Type B pancreatic cell (in vitro differentiated cells): ENCODE results near the gene AOC1. TPM values are rescaled to one million over a fixed set of nuclear protein-coding genes. Genes with fewer than 3 reads are reported as not detected.

Experiments
- DNase-seq: peaks from one replicate; pipeline ENCODE4 v3.0.0; 2021; ENCODE audit warnings: mixed read lengths; ENCODE audit not compliant: unreplicated experiment; ENCODE audit errors: extremely low spot score
- H3K27ac Mint-ChIP-seq: 2 replicates; pipeline ENCODE4 v1.8.0; 2021; ENCODE audit warnings: mild to moderate bottlenecking, mixed read lengths
- H3K27me3 Mint-ChIP-seq: 2 replicates; pipeline ENCODE4 v1.8.0; 2021; ENCODE audit warnings: mixed read lengths
- H3K36me3 Mint-ChIP-seq: 2 replicates; pipeline ENCODE4 v1.8.0; 2021; ENCODE audit warnings: mixed read lengths
- H3K4me1 Mint-ChIP-seq: one replicate; pipeline ENCODE4 v1.8.0; 2021; ENCODE audit warnings: mixed read lengths; ENCODE audit not compliant: unreplicated experiment
- H3K4me3 Mint-ChIP-seq: 2 replicates; pipeline ENCODE4 v1.8.0; 2021; ENCODE audit warnings: mild to moderate bottlenecking, mixed read lengths
- H3K9me3 Mint-ChIP-seq: 2 replicates; pipeline ENCODE4 v1.8.0; 2021; ENCODE audit warnings: mixed read lengths
- total RNA-seq: library from RNA; stranded (reverse); gene quantifications from 2 replicates; pipeline ENCODE4 v1.2.1, GENCODE V29; 2021; ENCODE audit warnings: low replicate concordance
- TF ChIP-seq, protein P1 (sequence below): fragments of 200-600 bp; sonication (generic); conservative IDR thresholded peaks from 2 replicates; pipeline ENCODE4 v1.5.0; 2021; ENCODE audit warnings: antibody characterized with exemption, mild to moderate bottlenecking

Gene AOC1
- total RNA-seq, 1 donor from 2014 or later: 21.4 TPM

DNA sequence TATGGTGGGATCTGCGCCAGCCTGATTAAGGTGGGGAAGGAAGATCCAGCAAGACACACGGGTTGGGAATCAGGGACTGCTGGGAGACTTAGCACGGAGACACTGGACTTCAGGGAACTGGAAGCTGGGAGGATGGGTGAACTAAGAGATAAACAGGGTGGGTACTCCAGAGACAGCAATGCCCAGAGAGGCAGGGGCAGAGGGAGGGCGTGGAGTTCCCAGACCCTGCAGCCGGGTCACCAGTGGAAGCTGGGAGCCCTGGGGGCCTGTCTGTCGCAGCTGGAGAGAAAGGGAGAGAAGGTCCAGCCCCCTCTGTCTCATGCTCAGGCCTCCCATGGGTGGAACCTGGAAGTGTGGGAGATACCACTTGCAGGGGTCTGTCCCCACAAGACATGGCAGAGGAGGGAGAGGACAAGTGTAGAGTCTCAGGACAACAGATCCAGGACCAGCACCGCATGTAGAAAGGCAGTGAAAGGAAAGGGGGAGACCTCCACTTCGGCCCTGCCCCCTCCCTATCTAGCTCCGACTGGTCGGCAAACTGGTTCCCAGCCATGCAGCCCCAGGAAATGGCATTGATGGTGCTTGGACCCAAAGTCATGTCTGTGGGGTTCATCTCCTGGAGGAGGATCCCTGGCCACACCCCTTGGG lies 44.4 kb downstream of the AOC1 start:
- peaks cover 20% of the 10 kb centered on the region for H3K4me1 Mint-ChIP-seq
- no peak for DNase-seq
- H3K27me3 Mint-ChIP-seq: peaks cover 45% of the 10 kb centered on the region
- TF ChIP-seq, protein P1, sequence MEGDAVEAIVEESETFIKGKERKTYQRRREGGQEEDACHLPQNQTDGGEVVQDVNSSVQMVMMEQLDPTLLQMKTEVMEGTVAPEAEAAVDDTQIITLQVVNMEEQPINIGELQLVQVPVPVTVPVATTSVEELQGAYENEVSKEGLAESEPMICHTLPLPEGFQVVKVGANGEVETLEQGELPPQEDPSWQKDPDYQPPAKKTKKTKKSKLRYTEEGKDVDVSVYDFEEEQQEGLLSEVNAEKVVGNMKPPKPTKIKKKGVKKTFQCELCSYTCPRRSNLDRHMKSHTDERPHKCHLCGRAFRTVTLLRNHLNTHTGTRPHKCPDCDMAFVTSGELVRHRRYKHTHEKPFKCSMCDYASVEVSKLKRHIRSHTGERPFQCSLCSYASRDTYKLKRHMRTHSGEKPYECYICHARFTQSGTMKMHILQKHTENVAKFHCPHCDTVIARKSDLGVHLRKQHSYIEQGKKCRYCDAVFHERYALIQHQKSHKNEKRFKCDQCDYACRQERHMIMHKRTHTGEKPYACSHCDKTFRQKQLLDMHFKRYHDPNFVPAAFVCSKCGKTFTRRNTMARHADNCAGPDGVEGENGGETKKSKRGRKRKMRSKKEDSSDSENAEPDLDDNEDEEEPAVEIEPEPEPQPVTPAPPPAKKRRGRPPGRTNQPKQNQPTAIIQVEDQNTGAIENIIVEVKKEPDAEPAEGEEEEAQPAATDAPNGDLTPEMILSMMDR: no peak
- no peak overlapping the region for H3K4me3 Mint-ChIP-seq
- H3K36me3 Mint-ChIP-seq: peaks cover 4% of the 10 kb centered on the region
- peaks cover 5% of the 10 kb centered on the region for H3K9me3 Mint-ChIP-seq
- H3K27ac Mint-ChIP-seq: no peak overlapping the region

DNA sequence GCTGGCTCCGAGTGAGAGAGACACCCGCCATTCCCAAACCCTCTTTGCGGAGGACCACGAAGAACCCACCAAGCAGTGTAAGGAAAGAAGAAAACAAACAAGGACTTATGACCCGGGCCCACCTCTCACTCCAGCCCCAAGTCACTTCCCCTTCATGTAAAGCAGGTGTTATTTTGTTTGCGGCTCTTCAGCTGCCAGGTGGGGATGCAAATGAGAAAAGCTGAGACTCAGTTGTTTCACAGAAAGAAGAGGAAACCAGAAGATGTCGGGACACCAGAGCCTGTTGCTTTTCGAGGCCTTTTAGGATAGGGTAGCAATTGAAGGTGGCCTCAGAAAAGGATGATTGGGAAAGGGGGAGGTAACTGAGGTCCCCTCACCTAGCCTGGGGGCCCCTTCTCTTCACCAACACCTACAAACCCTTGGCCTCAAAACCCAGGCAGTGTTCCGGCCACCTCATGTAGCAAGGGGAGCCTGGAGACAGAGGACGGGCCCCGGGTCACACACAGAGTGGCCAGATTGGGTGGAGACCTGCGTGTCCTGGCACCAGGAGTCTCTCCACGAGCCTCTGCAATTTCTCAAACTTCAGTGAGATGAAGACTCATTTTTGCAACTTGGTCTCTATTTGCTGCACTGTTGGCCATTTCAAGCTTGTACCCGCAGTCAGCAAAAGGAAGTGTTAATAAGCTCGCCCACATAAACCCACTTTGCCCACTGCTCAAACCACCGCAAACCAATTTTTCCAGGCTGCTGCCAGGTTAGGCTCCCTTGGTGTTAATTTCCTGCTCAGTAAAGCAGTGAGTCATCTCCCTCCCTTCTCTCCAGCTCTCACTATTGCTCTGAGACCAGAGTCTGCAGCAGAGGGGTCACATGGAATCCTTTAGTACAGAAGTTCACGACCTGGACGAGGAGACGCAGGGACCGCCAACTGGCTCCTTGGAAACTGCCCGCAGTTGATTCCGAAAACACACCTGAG lies 45.5 kb downstream of the AOC1 start:
- Mint-ChIP-seq H3K36me3 (peaks cover 4% of the 10 kb centered on the region), H3K27ac (peak overlapping the region; percentile 58), H3K4me3 (no peak overlapping the region), H3K27me3 (peaks cover 45% of the 10 kb centered on the region), H3K9me3 (peaks cover 5% of the 10 kb centered on the region), H3K4me1 (peaks cover 26% of the 10 kb centered on the region)
- DNase-seq: no peak
- TF ChIP-seq, protein P1: no peak

DNA sequence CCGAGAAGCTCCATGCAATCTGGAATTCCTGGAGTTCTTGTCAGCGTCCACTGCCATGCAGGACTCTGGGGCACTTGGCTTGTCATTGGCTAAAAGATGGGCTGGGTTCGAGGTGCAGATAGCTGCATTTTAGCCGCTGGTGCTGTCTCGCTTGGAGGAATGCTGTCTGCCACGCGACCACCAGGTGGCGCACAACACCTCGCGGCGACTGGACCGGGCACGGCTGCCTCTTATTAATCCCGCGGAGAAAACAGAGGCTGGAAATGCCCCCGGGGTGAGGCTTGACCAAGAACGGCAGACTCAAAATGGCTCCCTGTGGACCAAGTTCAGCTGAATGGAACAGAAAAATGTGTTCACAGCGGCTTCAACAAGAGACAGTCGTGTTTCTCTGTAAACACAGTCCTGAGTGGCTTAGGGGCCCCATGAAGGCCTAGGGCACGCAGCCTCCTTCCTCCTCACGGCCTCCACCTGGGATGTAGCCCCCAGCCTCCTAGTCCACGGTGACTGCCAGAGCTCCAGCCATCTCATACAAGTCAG lies 46.2 kb downstream of the AOC1 start:
- DNase-seq: peak; percentile 86
- Mint-ChIP-seq H3K27ac (peak overlapping the region; percentile 58), H3K4me1 (peaks cover 26% of the 10 kb centered on the region), H3K27me3 (peaks cover 45% of the 10 kb centered on the region), H3K4me3 (no peak overlapping the region), H3K36me3 (peaks cover 4% of the 10 kb centered on the region), H3K9me3 (peaks cover 5% of the 10 kb centered on the region)
- TF ChIP-seq, protein P1: peak; percentile 98

DNA sequence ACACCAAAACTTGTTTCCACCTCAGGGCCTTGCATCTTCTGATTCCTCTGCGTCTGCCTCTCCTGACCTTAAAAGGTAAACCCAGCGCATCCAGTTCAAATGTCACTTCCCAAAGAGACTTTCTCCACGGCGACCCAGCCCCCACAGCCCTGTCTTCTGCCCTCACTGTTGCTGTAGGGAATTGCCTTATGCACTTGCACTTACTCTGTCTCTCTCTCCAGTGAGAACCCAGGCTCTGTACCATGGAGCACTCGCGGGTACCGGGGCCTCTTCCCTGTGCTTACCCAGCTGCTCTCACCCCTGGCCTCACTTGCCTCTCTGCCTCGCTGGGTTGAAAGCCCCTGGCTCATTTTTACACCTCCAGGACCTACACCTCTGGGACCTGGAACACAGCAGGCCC lies 48.4 kb downstream of the AOC1 start:
- DNase-seq: no peak
- Mint-ChIP-seq H3K9me3 (no peaks in the 10 kb centered on the region), H3K4me1 (peaks cover 26% of the 10 kb centered on the region), H3K27ac (no peak overlapping the region), H3K4me3 (no peak overlapping the region), H3K36me3 (no peaks in the 10 kb centered on the region), H3K27me3 (peaks cover 44% of the 10 kb centered on the region)
- TF ChIP-seq, protein P1: no peak

DNA sequence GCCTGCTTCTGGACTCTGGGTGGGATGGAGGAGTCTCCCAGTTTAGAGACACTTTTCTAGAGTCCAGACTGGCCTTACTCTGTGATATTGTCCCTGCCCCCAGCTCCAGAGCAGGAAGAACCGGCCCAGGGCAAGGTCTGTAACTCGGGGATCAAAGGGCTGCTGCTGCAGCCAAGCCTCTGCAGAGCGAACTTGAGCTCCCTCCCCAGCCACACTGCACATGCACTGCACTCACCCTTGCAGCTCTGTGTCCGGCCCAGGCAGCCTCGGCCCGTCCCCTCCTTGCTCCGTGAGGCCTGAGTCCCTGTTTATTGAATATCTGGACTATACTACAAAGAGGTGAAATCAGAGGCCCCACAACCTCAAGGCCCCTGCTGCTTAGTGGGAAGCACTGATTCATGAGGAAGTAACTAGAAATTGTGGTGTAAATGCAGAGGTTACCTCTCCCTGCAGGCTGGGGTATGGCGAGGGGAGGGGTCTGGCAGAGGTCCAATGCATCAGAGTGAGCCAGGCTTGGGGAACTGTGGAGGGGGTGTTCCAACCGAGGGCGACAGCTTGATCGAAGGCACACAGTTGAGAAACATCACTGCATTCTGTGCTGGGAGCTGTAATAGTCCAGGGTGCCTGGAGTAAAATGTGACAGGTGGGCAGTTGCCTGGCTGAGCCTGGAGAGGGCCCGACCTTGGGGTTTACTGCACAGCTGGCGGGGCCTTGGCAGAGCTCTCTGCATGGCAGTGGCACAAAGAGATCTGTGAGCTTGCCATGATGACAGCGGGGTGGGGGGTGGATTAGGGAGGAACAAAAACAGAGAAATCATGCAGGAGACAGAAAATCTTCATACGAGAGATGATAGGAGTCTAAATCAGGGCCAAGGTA lies 49.1 kb downstream of the AOC1 start:
- H3K9me3 Mint-ChIP-seq: no peaks in the 10 kb centered on the region
- H3K27me3 Mint-ChIP-seq: peaks cover 43% of the 10 kb centered on the region
- DNase-seq: no peak
- TF ChIP-seq, protein P1: no peak
- H3K4me1 Mint-ChIP-seq: peaks cover 26% of the 10 kb centered on the region
- H3K36me3 Mint-ChIP-seq: no peaks in the 10 kb centered on the region
- H3K27ac Mint-ChIP-seq: peak overlapping the region; percentile 33
- peak overlapping the region; percentile 29 for H3K4me3 Mint-ChIP-seq
